ENCODE data around the gene ZSWIM9. TPM values are rescaled to one million over a fixed set of nuclear protein-coding genes. Genes with fewer than 3 reads are reported as not detected.

Gene ZSWIM9
- total RNA-seq, 2 donors from 2014 or later = 6.2 to 9.7 TPM

- intact Hi-C loops (cut with DNase I) = no loop called here
- DNase-seq = no peak
- no peaks in the 10 kb centered on the region for H3K9me3 ChIP-seq
- H3K9ac ChIP-seq (ENCODE audit: low read depth in 2 of 2, low read length in 2 of 2) = no peak overlapping the region
- H3K27ac ChIP-seq = no peak overlapping the region
- no peaks in the 10 kb centered on the region for H3K27me3 ChIP-seq
- TF ChIP-seq, protein P1, sequence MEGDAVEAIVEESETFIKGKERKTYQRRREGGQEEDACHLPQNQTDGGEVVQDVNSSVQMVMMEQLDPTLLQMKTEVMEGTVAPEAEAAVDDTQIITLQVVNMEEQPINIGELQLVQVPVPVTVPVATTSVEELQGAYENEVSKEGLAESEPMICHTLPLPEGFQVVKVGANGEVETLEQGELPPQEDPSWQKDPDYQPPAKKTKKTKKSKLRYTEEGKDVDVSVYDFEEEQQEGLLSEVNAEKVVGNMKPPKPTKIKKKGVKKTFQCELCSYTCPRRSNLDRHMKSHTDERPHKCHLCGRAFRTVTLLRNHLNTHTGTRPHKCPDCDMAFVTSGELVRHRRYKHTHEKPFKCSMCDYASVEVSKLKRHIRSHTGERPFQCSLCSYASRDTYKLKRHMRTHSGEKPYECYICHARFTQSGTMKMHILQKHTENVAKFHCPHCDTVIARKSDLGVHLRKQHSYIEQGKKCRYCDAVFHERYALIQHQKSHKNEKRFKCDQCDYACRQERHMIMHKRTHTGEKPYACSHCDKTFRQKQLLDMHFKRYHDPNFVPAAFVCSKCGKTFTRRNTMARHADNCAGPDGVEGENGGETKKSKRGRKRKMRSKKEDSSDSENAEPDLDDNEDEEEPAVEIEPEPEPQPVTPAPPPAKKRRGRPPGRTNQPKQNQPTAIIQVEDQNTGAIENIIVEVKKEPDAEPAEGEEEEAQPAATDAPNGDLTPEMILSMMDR (IDR thresholded peaks at IDR 0.05) = no peak
- no peaks in the 10 kb centered on the region for H3K4me1 ChIP-seq
- H3K4me3 ChIP-seq = no peak overlapping the region
- no peaks in the 10 kb centered on the region for H3K36me3 ChIP-seq
Observed at GRCh38 chr19:48154003-48154402, 16.5 kb upstream of the ZSWIM9 start.

DNA sequence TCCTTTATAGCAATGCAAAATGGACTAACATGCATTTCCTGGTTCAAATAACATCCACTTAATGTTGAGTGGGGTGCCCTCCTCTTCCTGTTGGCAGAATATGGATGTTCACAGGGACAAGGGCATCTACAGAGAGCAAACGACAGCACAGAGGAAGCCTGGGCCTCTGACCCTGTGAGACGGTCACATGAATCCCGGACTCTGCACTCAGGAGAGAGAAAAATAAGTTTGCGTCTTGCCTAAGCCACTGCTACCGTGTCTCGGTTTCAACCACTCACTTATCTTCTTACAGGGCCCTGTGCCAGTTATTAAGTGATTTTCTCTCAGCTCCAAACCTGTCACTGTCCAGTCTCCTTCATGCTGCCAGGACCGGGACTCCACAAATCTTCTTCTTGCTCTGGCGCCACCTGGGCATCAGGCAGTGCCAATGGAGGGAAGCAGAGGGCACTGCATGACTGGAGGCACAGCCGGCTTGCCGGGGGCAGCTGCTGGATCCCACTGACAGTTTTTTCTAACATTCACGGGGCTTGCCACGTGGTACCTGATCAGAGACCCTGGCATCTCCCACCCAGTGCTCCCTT, 12.2 kb upstream of the ZSWIM9 start:
- no peaks in the 10 kb centered on the region for H3K9me3 ChIP-seq
- TF ChIP-seq, protein P1 (IDR thresholded peaks at IDR 0.05) = no peak
- H3K27ac ChIP-seq = no peak overlapping the region
- H3K27me3 ChIP-seq = no peaks in the 10 kb centered on the region
- H3K4me1 ChIP-seq = no peaks in the 10 kb centered on the region
- no peaks in the 10 kb centered on the region for H3K36me3 ChIP-seq
- no peak overlapping the region for H3K4me3 ChIP-seq
- H3K9ac ChIP-seq (ENCODE audit: low read depth in 2 of 2, low read length in 2 of 2) = no peak overlapping the region
- DNase-seq = no peak
- intact Hi-C loops (cut with DNase I) = no loop called here

- Histone ChIP-seq H3K4me1 (peaks cover 4% of the 10 kb centered on the region), H3K36me3 (no peaks in the 10 kb centered on the region), H3K27me3 (no peaks in the 10 kb centered on the region), H3K9ac (ENCODE audit: low read depth in 2 of 2, low read length in 2 of 2) (peak overlapping the region in 1 of 2 donors; percentile 28), H3K27ac (no peak overlapping the region), H3K9me3 (no peaks in the 10 kb centered on the region), H3K4me3 (no peak overlapping the region)
- DNase-seq = no peak
- TF ChIP-seq, protein P1 (IDR thresholded peaks at IDR 0.05) = no peak
- intact Hi-C loops (cut with DNase I) = no loop called here
Observed at GRCh38 chr19:48168689-48169088, 1.8 kb upstream of the ZSWIM9 start.

DNA sequence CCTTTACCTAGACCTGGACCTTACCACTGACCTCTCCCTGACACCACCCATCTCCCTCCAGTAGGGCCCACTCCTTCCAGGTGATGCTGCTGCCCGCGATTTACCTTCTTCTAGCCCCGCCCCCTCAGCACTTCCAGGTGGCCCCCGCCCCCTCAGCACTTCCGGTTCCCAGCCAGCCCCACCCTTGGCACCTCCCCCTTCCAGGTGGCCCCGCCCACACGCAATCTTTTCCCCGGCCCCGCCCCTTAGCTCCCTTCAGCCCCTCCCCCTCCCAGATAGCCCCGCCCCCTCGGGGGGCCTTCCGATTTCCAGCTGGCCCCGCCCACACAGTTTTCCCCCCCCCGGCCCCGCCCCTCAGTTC, 922 bp upstream of the ZSWIM9 start:
- TF ChIP-seq, protein P1 (IDR thresholded peaks at IDR 0.05) = no peak
- peak; percentile 93 for DNase-seq
- Histone ChIP-seq H3K27me3 (no peaks in the 10 kb centered on the region), H3K27ac (peak overlapping the region; percentile 32), H3K4me1 (peaks cover 4% of the 10 kb centered on the region), H3K9me3 (no peaks in the 10 kb centered on the region), H3K9ac (ENCODE audit: low read depth in 2 of 2, low read length in 2 of 2) (peak overlapping the region in 1 of 2 donors; percentile 28), H3K4me3 (peak overlapping the region; percentile 84), H3K36me3 (no peaks in the 10 kb centered on the region)
- intact Hi-C loops (cut with DNase I) = no loop called here

DNA sequence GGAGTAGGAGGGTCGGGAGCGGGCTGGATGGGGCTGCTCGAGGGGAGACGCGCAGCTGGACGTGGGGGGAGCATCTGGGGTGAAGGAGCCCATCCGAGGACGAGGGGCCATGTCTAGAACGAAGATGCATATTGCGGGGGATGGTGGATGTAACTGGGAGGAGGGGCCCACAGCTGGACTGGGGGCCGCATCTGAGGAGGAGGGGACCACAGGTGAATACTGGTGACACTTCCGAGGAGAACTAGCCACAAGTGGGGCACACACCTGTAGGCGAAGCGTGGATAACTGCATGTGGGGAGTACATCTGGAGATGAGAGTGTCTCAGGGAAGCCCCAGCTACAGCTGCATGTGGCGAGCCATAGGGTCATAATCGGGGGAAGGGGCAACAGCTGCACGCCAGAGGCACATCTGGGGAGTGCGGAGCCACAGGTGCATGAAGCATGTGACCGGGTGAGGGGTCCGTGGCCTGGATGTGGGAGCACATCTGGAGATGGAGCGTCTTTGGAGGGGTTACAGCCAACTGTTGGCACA, 402 bp downstream of the ZSWIM9 start:
- H3K4me3 ChIP-seq = peak overlapping the region; percentile 84
- peaks cover 4% of the 10 kb centered on the region for H3K4me1 ChIP-seq
- H3K27me3 ChIP-seq = no peaks in the 10 kb centered on the region
- intact Hi-C loops (cut with DNase I) = no loop called here
- H3K36me3 ChIP-seq = no peaks in the 10 kb centered on the region
- peak overlapping the region; percentile 87 to 90 for H3K9ac ChIP-seq (ENCODE audit: low read depth in 2 of 2, low read length in 2 of 2)
- peak; percentile 28 for DNase-seq
- TF ChIP-seq, protein P1 (IDR thresholded peaks at IDR 0.05) = no peak
- no peaks in the 10 kb centered on the region for H3K9me3 ChIP-seq
- peak overlapping the region; percentile 94 for H3K27ac ChIP-seq
